Gastroesophageal sphincter (tissue), 4 donors: ENCODE data around the gene SPCS2. TPM values are rescaled to one million over a fixed set of nuclear protein-coding genes. Genes with fewer than 3 reads are reported as not detected.

Experiments used
- ATAC-seq: fragments of 150-250 bp; one replicate; pipeline ENCODE4 v1.9.1; 2016; ENCODE audit warnings: mild to moderate bottlenecking, moderate library complexity
- H3K27ac ChIP-seq, 4 donors: fragments of 200-600 bp; sonication (generic) in 3 of 4; 1 replicate in 3 of 4; 2 replicates in 1 of 4; pipeline ENCODE4 v1.5.1; 2016 to 2019
- H3K27me3 ChIP-seq: fragments of 200-600 bp; sonication (generic); one replicate; pipeline ENCODE4 v1.5.1; 2019
- H3K36me3 ChIP-seq, 2 donors: fragments of 200-600 bp; sonication (generic); one replicate each; pipeline ENCODE4 v1.5.1; 2019; ENCODE audit warnings: control low read depth in 1 of 2
- H3K4me1 ChIP-seq, 3 donors: fragments of 200-600 bp; sonication (generic); 1 replicate in 2 of 3; 2 replicates in 1 of 3; pipeline ENCODE4 v1.5.1; 2016 to 2019; ENCODE audit warnings: control low read depth in 2 of 3
- H3K4me3 ChIP-seq, 2 donors: fragments of 200-600 bp; sonication (generic); one replicate each; pipeline ENCODE4 v1.5.1; 2019; ENCODE audit warnings: mild to moderate bottlenecking in 1 of 2, moderate library complexity in 1 of 2
- H3K9me3 ChIP-seq, 3 donors: fragments of 200-600 bp; sonication (generic); one replicate each; pipeline ENCODE4 v1.5.1; 2017 to 2019; ENCODE audit warnings: control low read depth in 2 of 3
- CTCF ChIP-seq, 4 experiments: fragments of 200-600 bp in 2 of 4; fragments of 450-650 bp in 2 of 4; sonication (generic) in 1 of 4; IDR thresholded peaks; one replicate each; pipeline ENCODE4 v1.5.1; 2017 to 2019; ENCODE audit warnings: antibody characterized with exemption in 4 of 4, mild to moderate bottlenecking in 2 of 4, moderate library complexity in 2 of 4
- EP300 ChIP-seq: sonication (generic); formaldehyde crosslinking; IDR thresholded peaks from one replicate; pipeline ENCODE4 v1.6.1; 2017; ENCODE audit warnings: antibody characterized with exemption, mild to moderate bottlenecking
- POLR2A ChIP-seq, 2 donors: fragments of 450-650 bp; IDR thresholded peaks; one replicate each; pipeline ENCODE4 v1.6.1; 2017; ENCODE audit warnings: antibody characterized with exemption in 2 of 2, mild to moderate bottlenecking in 2 of 2, moderate library complexity in 1 of 2
- POLR2AphosphoS5 ChIP-seq: sonication (generic); formaldehyde crosslinking; IDR thresholded peaks from one replicate; pipeline ENCODE4 v1.6.1; 2017; ENCODE audit warnings: antibody characterized with exemption
- WGBS, 2 donors: methylation state at CpG; one replicate each; pipeline ENCODE4 v1.1.5; 2018; ENCODE audit warnings: low coverage in 1 of 2; 5-methylcytosine and 5-hydroxymethylcytosine counted together
- total RNA-seq, 4 donors: library from RNA; depleted of rRNA; stranded (reverse); fragments of >200 nt; gene quantifications; one replicate each; pipeline ENCODE4 v1.1.0, GENCODE V29; 2016

Gene SPCS2
- total RNA-seq, 4 donors from 2014 or later: 27.2 to 49.5 (median 37.0) TPM

- Histone ChIP-seq H3K4me3 (no peak overlapping the region), H3K27ac (no peak overlapping the region), H3K36me3 (no peaks in the 10 kb centered on the region), H3K9me3 (no peaks in the 10 kb centered on the region), H3K4me1 (no peaks in the 10 kb centered on the region), H3K27me3 (no peaks in the 10 kb centered on the region)
- WGBS, 2 donors: 75 to 80% methylated on average over 1 to 2 of the region's 3 CpGs
- no peak for ATAC-seq
- TF ChIP-seq POLR2A (IDR thresholded peaks at IDR 0.05): no peak
These were observed 73.2 kb downstream of the SPCS2 start for GRCh38 chr11:75022296-75022695.

DNA sequence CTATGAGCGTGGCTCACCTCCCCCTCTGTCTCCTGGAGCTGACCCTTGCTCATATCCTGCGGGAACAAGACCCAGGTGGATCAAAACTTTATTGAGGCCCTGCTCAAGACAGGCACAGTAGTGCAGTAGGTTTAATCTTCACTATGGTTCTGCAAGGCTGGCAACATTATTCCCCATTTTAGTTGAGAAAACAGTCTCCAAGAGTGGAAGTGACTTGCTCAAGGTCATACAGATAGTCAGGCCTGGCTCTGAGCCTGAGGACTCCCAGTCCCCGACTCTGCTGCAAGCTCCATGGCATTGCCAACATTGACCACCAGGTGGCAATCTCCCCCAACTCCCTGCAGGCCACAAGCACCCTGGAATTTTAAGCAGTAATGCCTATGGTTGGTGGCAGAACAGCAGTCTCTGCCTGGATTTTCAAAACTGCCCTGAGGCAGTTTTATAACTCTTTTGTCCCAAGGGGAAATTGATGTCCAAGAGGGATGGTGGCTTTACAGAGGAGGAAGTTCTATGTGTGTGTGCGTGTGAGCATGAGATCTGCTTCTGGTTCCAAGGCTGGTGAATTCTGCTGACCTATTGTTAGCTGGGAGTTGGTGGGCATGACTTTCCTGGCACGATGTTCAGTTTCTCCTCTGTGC lies 73.8 kb downstream of the SPCS2 start:
- no peak overlapping the region for H3K27ac ChIP-seq
- WGBS, 2 donors: 0% methylated on average over 1 of the region's 5 CpGs; no CpG with 5 or more reads in 1 of the 2 donors
- peak; percentile 74 for ATAC-seq
- no peaks in the 10 kb centered on the region for H3K9me3 ChIP-seq
- no peaks in the 10 kb centered on the region for H3K4me1 ChIP-seq
- TF ChIP-seq EP300 (no peak), POLR2A (IDR thresholded peaks at IDR 0.05) (no peak), CTCF (IDR thresholded peaks at IDR 0.05) (peak; percentile 81 to 93 (median 86))
- H3K36me3 ChIP-seq: no peaks in the 10 kb centered on the region
- no peak overlapping the region for H3K4me3 ChIP-seq
- H3K27me3 ChIP-seq: no peaks in the 10 kb centered on the region

- H3K4me1 ChIP-seq: no peaks in the 10 kb centered on the region
- WGBS, 2 donors: 90 to 98% methylated on average over 2 to 4 of the region's 6 CpGs
- no peak for ATAC-seq
- no peak for TF ChIP-seq CTCF (IDR thresholded peaks at IDR 0.05)
- TF ChIP-seq EP300: no peak
- H3K9me3 ChIP-seq: no peaks in the 10 kb centered on the region
- no peak overlapping the region for H3K27ac ChIP-seq
- no peaks in the 10 kb centered on the region for H3K36me3 ChIP-seq
- H3K27me3 ChIP-seq: no peaks in the 10 kb centered on the region
- H3K4me3 ChIP-seq: no peak overlapping the region
These were observed 74.5 kb downstream of the SPCS2 start for GRCh38 chr11:75023446-75024067.

- Histone ChIP-seq H3K27ac (no peak overlapping the region), H3K36me3 (no peaks in the 10 kb centered on the region), H3K27me3 (no peaks in the 10 kb centered on the region), H3K4me3 (no peak overlapping the region), H3K9me3 (no peaks in the 10 kb centered on the region), H3K4me1 (no peaks in the 10 kb centered on the region)
- TF ChIP-seq EP300: no peak
- no peak for TF ChIP-seq POLR2A (IDR thresholded peaks at IDR 0.05)
- no peak for TF ChIP-seq CTCF (IDR thresholded peaks at IDR 0.05)
- no peak for TF ChIP-seq POLR2AphosphoS5
- 76% methylated on average over 3 of the region's 6 CpGs; no CpG with 5 or more reads in 1 of the 2 donors for WGBS, 2 donors
- ATAC-seq: no peak
These were observed 75.0 kb downstream of the SPCS2 start for GRCh38 chr11:75024068-75024449.

DNA sequence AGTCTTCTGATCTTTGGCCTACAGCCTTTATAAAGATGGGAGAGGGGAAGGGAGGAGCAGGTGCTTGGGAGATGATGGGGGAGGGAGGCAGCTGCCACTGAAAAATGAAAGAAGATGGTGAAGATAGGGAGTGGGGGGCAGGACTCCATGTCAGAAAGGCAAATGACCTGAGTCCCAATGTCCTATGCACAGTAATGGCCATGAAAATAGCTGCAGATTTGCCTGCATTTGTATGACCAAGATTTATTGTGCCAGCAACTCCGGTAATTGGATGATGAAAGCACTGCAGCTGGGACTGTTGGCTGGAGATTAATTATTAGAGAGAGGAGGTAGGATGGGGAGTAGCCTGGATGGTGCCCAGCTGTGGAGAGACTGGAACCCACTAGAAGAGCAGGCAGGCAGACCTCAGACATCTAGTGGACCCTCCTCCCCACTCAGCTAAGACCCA lies 75.7 kb downstream of the SPCS2 start:
- no peak overlapping the region for H3K4me3 ChIP-seq
- no peaks in the 10 kb centered on the region for H3K36me3 ChIP-seq
- H3K4me1 ChIP-seq: no peaks in the 10 kb centered on the region
- peaks cover 5% of the 10 kb centered on the region for H3K27me3 ChIP-seq
- 50% methylated on average over 1 of the region's 1 CpG; no CpG with 5 or more reads in 1 of the 2 donors for WGBS, 2 donors
- no peaks in the 10 kb centered on the region for H3K9me3 ChIP-seq
- TF ChIP-seq CTCF (IDR thresholded peaks at IDR 0.05): no peak
- no peak for TF ChIP-seq POLR2AphosphoS5
- no peak for TF ChIP-seq POLR2A (IDR thresholded peaks at IDR 0.05)
- TF ChIP-seq EP300: no peak
- H3K27ac ChIP-seq: no peak overlapping the region
- ATAC-seq: no peak
